GM12801 (cell line): ENCODE results near the gene RBP3.

ENCODE experiments used
- TF ChIP-seq, protein P1 (sequence below): IDR thresholded peaks from one replicate; pipeline ENCODE4 v1.5.1; 2011; ENCODE audit warnings: control low read depth; ENCODE audit not compliant: insufficient read length; ENCODE audit errors: extremely low read depth

Gene RBP3

DNA sequence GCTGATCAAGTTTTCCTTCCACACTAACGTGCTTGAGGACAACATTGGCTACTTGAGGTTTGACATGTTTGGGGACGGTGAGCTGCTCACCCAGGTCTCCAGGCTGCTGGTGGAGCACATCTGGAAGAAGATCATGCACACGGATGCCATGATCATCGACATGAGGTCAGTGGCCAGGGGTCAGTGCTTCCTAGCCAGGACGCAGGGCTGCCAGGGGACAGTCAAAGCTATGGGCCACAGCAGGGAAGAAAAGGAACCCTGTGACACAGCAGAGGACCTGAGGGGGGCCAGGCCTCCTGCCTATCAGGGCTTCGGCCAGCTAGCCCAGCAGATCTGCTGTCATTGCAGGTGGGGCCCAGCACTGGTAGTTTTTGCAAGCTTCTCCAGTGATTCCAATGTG is 5.2 kb downstream of the RBP3 start:
- TF ChIP-seq, protein P1, sequence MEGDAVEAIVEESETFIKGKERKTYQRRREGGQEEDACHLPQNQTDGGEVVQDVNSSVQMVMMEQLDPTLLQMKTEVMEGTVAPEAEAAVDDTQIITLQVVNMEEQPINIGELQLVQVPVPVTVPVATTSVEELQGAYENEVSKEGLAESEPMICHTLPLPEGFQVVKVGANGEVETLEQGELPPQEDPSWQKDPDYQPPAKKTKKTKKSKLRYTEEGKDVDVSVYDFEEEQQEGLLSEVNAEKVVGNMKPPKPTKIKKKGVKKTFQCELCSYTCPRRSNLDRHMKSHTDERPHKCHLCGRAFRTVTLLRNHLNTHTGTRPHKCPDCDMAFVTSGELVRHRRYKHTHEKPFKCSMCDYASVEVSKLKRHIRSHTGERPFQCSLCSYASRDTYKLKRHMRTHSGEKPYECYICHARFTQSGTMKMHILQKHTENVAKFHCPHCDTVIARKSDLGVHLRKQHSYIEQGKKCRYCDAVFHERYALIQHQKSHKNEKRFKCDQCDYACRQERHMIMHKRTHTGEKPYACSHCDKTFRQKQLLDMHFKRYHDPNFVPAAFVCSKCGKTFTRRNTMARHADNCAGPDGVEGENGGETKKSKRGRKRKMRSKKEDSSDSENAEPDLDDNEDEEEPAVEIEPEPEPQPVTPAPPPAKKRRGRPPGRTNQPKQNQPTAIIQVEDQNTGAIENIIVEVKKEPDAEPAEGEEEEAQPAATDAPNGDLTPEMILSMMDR, result no peak

GRCh38 chr10:47354165-47354564 is 6.0 kb downstream of the RBP3 start:
- TF ChIP-seq, protein P1, result no peak

DNA sequence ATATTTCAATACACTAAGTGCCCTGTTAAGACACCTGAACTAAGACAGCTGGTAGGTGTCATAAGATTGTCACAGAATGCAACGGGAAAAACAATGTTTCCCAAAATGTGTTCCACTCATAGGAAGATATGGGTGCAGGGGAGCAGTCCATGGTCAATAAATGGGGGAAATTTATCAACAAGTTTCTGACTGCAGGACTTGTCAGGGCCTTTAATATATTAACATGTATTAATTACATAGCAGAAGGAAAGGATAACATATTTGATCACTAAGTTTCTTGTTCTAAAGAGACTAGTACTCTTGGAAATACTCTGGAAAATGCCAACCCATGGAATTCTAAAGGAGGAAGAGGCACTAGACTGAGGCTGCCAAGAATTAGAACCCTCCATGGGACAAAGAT is 6.7 kb downstream of the RBP3 start:
- TF ChIP-seq, protein P1, result no peak

DNA sequence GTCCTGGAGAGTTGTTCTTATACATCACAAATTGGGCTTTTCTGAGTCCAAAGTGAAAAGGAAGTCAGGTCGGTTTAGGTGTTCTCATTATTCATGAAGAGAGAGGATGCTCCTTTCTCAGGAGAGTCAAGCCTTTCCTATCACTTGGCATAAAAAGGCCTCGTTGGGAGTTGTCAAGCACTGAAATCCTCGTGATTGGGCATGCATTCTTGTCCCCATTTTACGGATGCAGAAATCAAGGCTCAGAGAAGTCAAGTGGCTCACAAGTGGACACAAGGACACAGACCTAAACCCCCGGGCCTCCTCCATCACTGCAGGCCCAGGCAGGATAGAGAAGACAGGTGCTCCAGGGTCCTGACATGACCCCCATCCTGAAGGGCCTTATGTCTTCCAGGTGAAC is 8.5 kb downstream of the RBP3 start:
- TF ChIP-seq, protein P1, result no peak

DNA sequence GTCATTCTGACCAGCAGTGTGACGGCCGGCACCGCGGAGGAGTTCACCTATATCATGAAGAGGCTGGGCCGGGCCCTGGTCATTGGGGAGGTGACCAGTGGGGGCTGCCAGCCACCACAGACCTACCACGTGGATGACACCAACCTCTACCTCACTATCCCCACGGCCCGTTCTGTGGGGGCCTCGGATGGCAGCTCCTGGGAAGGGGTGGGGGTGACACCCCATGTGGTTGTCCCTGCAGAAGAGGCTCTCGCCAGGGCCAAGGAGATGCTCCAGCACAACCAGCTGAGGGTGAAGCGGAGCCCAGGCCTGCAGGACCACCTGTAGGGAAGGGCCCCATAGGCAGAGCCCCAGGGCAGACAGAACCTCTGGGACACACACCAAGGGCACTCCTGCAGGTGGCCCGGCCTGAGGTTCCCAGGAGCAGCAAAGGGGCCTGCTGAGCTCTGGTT is 9.0 kb downstream of the RBP3 start:
- TF ChIP-seq, protein P1, result no peak

GRCh38 chr10:47357911-47358310 is 9.7 kb downstream of the RBP3 start:
- TF ChIP-seq, protein P1, result no peak

GRCh38 chr10:47358457-47358856 is 10.3 kb downstream of the RBP3 start:
- TF ChIP-seq, protein P1, result no peak

DNA sequence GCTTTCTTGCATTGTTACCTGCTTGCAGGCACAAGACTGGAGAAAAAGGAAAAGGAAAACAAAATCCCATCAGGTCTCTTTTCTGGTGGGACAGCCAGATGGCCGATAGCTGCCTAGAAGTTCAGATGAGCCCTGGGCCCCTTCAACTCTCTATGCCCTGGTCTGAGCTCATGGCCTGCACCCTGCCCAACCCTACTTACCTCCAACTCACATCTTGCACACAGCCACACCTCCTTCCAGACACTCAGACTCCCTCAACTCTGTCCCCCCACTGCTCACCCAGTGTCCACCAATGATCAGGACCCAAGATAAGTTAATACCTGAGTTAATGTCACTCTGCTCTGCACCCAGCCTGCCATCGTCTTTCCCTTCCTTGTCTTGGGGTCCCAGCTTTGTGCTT is 10.9 kb downstream of the RBP3 start:
- TF ChIP-seq, protein P1, result no peak
